HG02610 (cell line): ENCODE results near the gene SYT1.
"Not testable (repeated sequence)": the region's sequence is repeated elsewhere in the genome, so short reads cannot be mapped to it uniquely, and the experiment has no call there.

Experiments used
- ATAC-seq: cut with Tn5 transposase; IDR thresholded peaks from one replicate; pipeline ENCODE4 v1.9.1; 2021; ENCODE audit warnings: mild to moderate bottlenecking, moderate library complexity; ENCODE audit not compliant: unreplicated experiment

The SYT1 gene

DNA sequence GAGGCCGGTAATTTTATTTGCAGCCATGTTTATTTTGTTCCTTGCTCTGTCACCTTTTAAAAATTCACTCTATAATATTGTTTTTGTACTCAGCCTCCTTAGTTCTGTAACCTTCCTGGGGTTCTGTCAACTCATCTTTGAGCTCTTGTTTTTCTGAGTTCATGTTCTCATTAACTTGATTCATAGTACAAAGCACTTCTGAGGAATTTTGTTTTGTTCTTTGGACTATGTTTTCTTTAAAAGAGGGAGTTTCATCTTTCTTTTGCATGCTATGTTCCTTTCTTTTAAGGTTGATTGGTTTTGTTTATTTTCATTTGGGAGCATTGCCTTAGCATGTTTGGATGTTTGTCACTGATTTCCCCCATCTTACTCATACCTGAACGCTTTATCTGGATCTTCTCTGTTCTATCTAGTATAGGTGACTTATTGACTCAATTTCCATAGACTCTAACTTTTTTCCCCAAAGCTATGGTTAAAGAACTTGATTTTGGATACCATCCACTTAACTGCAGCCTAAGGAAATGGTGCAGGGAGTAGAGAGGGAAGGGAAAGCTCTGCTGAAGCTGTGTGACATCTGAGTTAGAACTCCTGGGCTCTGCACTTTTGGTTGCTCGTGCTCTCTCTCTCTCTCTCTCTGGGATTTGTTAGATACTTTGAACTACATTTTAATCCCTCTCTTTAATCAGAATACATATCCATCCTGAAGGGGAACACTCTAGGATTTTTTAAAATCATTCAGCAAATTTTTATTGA, 557.7 kb downstream of the SYT1 start:
- ATAC-seq, result no peak

DNA sequence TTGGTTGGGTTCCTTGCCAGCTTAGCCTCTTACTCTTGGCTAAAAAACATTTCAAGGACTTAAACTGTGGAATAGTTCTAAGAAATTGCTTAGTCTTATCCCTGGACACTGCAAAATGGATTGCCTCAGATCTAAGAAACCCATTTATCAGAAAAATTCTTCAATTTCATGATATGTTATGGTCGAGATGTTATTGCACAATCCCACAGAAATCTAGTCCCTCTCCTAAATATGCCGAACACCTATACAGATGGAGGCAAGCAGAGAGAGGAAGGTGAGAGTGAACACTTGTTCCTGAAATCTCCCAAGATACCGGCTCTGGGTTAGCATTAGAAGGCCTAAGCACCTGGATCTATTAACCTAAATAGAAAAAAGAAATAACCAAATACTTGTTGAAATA, 559.0 kb downstream of the SYT1 start:
- no peak for ATAC-seq

DNA sequence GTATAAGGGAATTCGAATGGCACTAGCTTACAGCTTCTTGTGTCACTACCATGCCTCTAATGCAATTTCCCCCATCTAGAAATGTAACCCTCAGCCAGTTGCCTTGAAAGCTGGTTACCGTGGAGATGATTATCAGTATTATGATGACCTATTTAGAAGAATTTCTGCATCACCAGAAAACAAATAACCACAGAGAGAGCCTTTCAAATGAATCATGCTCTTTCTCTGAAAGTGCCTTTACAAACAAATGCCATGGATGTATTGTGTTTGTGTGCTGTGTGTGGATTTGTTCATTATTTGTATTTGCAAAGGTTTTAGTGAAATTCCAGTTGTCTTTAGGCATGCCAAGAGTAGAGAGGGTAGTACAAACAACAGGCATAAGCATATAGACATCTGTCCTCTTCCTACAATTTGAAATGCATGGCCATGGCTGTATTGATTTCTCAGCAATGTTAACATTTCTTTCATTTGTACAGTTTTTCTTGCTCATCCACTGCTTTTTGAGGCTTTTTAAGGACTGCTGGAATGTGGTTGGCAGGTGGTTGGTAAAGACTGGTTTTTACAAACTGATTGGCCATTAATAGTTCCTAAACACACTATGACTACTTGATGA, 559.6 kb downstream of the SYT1 start:
- no peak for ATAC-seq

DNA sequence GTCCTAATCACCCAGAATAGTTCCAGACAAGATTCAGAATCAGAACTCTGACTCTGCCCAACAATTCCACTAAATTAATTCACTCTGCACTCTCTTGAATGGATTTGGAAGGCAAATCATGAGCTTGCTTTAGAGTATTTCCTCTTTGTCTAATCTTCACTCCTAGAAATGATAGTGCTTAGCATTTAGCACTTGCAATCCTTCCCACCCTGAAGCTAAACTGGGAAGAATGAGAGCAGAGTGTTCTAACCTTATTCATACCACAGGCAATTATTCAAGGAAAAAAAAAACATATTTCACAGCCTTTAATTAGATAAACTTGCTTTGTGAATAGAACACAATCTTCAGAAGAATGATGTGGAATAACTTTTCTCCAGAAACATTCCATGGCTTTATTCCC, 561.5 kb downstream of the SYT1 start:
- no peak for ATAC-seq

GRCh38 chr12:79426744-79427143, 562.2 kb downstream of the SYT1 start:
- ATAC-seq, result not testable (repeated sequence)

DNA sequence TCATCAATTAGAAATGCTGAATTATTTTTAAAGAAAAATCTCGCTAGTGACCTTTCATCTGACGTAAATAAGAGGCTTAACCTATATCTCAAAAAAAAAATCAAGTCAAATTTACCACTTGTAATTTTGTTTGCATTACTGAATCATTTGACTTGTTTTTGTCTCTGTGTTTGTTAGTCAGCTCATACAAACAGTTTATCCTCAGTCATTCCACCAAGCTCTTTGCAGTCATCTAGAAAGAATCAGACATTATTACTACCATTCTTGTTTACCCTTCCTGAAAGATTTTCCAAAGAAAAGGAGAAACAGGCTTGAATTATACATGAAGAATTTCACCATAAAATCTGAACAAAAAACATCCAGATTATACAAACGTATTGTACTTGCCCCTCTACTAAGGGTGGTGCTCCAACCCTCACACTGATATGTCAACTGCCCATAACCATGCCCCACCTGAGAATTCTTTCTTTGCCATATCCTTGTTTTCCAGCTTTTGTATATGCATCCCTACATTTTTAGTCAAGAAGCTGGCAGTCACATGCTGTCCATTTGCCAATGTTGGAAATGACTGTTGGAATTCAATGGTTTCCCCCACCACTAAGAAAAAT, 569.0 kb downstream of the SYT1 start:
- ATAC-seq, result no peak

DNA sequence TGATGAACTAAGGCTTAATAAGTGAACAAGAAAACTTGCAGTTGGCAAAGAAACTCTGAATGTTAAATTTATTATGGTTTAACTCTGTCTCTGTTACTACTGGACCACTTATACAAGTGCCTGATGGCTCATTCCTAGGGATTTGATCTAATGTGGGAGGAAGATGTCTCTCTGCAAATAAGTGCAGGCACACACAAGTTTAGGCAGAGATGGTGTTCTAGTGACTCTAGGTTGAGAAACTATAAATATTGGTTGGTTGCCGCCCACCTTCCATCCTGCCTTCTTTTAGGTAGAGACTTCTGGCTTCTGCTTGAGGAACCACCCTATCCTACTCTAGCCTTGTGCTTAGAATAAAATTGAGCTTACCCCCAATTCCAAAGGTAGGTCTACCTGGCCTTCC, 570.0 kb downstream of the SYT1 start:
- no peak for ATAC-seq

DNA sequence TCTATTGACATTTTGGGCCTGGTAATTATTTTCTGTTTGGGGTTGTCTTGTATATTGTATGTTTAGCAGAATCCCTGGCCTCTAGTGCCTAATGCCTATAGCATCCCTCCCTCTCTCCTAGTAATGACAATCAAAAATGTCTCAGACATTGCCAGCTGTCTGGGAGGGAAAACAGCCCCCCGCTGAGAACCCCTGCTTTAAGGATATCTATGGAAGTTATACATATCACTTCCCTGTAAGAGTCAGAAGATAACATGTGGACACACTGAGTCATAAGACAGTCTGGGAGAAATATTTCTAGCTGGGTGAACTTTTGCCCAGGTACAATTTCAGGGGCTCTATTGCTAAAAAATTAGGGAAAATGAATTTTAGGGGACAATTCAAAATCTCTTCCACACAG, 571.2 kb downstream of the SYT1 start:
- ATAC-seq, result no peak

GRCh38 chr12:79438480-79439174, 574.1 kb downstream of the SYT1 start:
- ATAC-seq, result no peak

GRCh38 chr12:79439175-79439825, 574.7 kb downstream of the SYT1 start:
- ATAC-seq, result no peak

DNA sequence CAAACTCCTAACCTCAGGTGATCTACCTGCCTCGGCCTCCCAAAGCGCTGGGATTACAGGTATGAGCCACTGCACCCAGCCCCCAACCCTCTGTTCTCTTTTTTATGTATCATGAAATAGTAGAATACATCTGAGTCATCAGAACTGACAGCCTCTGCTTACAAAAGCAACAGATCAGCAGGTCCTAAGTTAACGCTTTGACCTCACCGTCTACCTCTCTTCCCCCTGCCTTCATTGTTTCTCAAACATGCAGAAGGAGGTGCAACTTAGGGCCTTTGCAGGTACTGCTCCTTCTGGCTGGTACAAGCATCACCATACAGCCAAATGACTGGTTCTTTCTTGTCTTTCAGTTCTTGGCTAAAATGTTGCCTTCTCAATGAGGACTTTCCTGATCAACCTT, 577.0 kb downstream of the SYT1 start:
- ATAC-seq, result no peak

- ATAC-seq, result no peak
Measured at GRCh38 chr12:79442396-79442795, 577.8 kb downstream of the SYT1 start.

GRCh38 chr12:79444089-79444488, 579.5 kb downstream of the SYT1 start:
- ATAC-seq, result no peak

DNA sequence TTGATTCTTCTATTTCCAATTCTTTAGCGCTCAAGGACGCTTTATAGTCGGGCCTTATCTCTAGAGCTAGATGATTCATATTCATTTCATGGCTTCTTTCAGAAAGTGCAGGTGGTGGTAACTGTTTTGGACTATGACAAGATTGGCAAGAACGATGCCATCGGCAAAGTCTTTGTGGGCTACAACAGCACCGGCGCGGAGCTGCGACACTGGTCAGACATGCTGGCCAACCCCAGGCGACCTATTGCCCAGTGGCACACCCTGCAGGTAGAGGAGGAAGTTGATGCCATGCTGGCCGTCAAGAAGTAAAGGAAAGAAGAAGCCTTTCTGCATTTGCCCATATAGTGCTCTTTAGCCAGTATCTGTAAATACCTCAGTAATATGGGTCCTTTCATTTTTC, 584.2 kb downstream of the SYT1 start:
- ATAC-seq, result no peak

DNA sequence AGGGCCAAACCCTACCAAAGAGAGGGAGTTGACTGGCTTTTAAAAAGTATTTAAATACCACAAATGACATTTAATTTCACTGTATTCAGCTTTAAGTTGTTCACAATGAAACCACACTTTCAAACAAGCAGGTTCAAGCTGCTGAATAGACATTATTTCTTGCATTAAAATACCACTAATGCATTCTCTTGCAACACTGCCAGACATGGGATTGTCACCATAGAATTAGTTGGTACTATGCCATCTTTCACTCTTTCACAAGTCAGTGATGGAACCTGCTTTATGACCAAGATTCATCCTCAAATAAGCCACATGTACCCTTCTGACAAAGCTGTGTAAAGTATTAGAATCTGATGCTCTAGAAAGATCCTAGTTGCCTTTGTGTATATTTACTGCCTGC, 586.8 kb downstream of the SYT1 start:
- no peak for ATAC-seq

GRCh38 chr12:79451978-79452377, 587.4 kb downstream of the SYT1 start:
- no peak for ATAC-seq

GRCh38 chr12:79452906-79453305, 588.3 kb downstream of the SYT1 start:
- no peak for ATAC-seq

GRCh38 chr12:79453820-79454219, 589.2 kb downstream of the SYT1 start:
- ATAC-seq, result no peak

DNA sequence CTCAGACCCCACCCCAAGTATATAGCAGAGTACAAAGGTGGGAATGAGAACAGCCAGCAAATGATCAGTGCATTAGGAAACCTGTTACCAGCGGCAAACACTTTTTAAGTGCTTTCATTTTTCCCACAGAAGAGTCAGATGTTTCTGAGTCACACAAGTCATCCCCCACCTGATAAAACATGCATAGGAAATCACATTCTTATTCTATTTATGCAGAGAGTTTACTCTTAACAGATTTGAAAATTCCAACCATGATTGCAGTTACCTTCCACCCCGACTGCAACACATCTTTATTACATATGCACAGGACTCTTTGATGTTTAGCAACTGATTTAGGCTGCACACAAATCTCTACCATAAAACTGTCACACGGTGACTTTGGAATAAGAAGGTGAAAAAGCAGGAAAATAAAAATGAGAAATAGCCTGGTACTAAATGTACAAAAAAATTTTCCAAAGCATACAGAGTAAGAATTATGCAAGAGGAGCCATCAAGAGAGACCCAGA, 589.8 kb downstream of the SYT1 start:
- ATAC-seq, result no peak

DNA sequence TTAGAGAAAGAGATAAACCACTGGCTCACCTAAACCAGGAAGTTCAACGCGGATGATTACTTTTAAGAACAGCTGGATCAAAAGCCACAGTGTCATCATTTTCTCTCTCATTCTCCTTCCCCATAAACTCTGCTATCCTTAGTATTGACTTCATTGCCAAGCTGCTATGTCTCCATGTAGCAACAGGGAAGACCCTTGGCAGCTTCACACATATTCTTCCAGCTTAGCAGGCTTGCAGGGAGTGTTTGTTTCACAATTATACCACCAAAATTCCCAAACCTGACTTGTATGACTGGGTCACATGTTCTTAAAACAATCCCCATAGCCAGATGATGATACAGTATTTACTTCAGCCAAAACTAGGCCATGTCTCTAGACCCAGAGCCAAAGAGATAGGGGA, 590.7 kb downstream of the SYT1 start:
- no peak for ATAC-seq

DNA sequence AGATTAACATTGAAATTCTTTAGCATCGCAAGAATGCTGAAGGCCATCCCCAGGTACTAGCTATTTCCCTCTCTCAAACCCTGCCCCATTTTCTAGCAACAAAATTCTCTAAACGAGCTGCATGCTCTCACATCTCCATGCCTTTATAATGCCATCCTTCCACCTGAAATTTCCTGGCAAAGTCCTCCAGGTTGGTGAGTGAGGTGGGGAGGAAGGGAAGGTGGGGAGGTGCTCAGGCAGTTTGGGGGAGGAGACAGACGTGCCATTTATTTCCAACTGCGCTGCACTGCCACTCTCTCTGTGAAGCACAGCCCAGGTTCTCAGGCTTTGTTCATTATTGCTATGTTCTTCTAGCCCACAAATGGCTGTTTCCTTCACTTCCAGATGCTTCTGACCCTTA, 617.7 kb downstream of the SYT1 start:
- ATAC-seq, result no peak
